ENCODE data around the gene ST14.

GRCh38 chr11:130180491-130180890 is 20.9 kb downstream of the ST14 start:
- no peak for TF ChIP-seq CTCF (conservative IDR thresholded peaks at IDR 0.05; ENCODE audit: low read depth, low read length)
- TF ChIP-seq EZH2 (IDR thresholded peaks at IDR 0.05; ENCODE audit: borderline replicate concordance, low read depth, low read length, poor library complexity, severe bottlenecking) = no peak
